ENCODE results near the gene DACT3. TPM values are rescaled to one million over a fixed set of nuclear protein-coding genes. Genes with fewer than 3 reads are reported as not detected.

DACT3 gene
- polyA plus RNA-seq, 1 of the 3 experiments (the other 2 are of a cell fraction), result 9.5 TPM

DNA sequence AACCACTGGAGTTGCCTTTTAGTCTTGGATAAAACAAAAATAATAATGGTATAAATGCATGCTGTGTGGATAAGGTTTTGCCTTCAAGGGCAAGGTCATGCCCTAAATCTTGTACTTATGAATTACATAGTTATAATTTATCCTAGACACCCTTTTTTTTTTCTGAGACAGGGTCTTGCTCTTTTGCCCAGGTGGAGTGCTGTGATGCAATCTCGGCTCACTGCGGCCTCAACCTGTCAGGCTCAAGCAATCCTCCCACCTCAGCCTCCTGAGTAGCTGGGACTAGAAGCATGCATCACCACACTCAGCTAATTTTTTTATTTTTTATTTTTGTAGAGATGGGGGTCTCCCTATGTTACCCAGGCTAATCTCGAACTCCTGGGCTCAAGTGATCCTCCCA, 7.7 kb upstream of the DACT3 start (continued):
- no peak for TF ChIP-seq CTCF (IDR thresholded peaks at IDR 0.05)
- no peak for TF ChIP-seq FOSL2 (IDR thresholded peaks at IDR 0.05; ENCODE audit: borderline replicate concordance, low read depth)
- TF ChIP-seq RXRA (IDR thresholded peaks at IDR 0.05; ENCODE audit: borderline replicate concordance, low read depth), result no peak
- TF ChIP-seq GATA2 (CRISPR knock-in tag; IDR thresholded peaks at IDR 0.05), result no peak
- no peak for TF ChIP-seq FOXJ3 (CRISPR knock-in tag; IDR thresholded peaks at IDR 0.05)
- no peak for TF ChIP-seq USF1 (IDR thresholded peaks at IDR 0.05; ENCODE audit: borderline replicate concordance, low read depth)
- TF ChIP-seq, protein P1, sequence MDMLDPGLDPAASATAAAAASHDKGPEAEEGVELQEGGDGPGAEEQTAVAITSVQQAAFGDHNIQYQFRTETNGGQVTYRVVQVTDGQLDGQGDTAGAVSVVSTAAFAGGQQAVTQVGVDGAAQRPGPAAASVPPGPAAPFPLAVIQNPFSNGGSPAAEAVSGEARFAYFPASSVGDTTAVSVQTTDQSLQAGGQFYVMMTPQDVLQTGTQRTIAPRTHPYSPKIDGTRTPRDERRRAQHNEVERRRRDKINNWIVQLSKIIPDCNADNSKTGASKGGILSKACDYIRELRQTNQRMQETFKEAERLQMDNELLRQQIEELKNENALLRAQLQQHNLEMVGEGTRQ (IDR thresholded peaks at IDR 0.05; ENCODE audit: borderline replicate concordance, low read depth, low read length), result no peak

DNA sequence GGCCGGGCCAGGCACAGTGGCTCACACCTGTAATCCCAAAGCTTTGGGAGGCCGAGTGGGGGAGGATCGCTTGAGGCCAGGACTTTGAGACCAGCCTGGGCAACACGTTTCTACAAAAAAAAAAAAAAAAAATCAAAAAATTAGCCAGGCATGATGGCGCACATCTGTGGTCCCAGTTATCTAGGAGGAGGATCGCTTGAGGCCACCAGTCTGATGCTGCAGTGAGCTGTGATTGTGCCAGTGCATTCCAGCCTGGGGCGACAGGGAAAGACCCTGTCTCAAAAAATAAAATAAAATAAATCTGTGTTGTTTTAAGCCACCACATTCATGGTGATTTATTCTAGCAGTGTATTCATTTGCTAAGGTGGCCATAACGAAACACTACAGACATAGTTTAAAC, 4.1 kb upstream of the DACT3 start:
- no peak for DNase-seq
- Histone ChIP-seq H3K79me2 (ENCODE audit: insufficient read depth) (no peaks in the 10 kb centered on the region), H3K27me3 (ENCODE audit: insufficient read depth) (no peaks in the 10 kb centered on the region), H3K9me3 (no peaks in the 10 kb centered on the region), H3F3A (replicated peaks; ENCODE audit: insufficient read depth) (peaks cover 17% of the 10 kb centered on the region), H3K9me2 (no peaks in the 10 kb centered on the region), H2AFZ (ENCODE audit: low read depth) (no peak overlapping the region), H3K4me3 (ENCODE audit: low read depth in 2 of 2, low read length in 1 of 2) (no peak overlapping the region), H3K4me2 (no peak overlapping the region), H3K9ac (no peak overlapping the region), H3K36me3 (replicated peaks in 1 of 2; ENCODE audit: control insufficient read depth in 1 of 2, insufficient read depth in 2 of 2, low read length in 1 of 2) (no peaks in the 10 kb centered on the region), H3K4me1 (ENCODE audit: control insufficient read depth in 1 of 2, insufficient read depth in 2 of 2, low read depth in 1 of 2, low read length in 1 of 2) (peaks cover 0 to 9% of the 10 kb centered on the region in 2 experiments; a peak in 1 of 4 replicates), H4K20me1 (ENCODE audit: insufficient read depth) (no peaks in the 10 kb centered on the region), H3K27ac (ENCODE audit: low read depth in 2 of 2, low read length in 1 of 2) (peak overlapping the region in 1 of 2 experiments; percentile 54; a peak in 2 of 4 replicates)
- TF ChIP-seq MXI1 (IDR thresholded peaks at IDR 0.05; ENCODE audit: low read depth, low read length) (peak; percentile 41; the same call in 1 of the 2 replicates), NFIC (IDR thresholded peaks at IDR 0.05; ENCODE audit: borderline replicate concordance) (no peak), EP300 (IDR thresholded peaks at IDR 0.05; ENCODE audit: borderline replicate concordance in 1 of 2, low read depth in 1 of 2, low read length in 1 of 2) (peak in 1 of 2 experiments; percentile 60; a peak in 1 of 4 replicates), RAD21 (IDR thresholded peaks at IDR 0.05; ENCODE audit: low read length) (no peak), GATA2 (CRISPR knock-in tag; IDR thresholded peaks at IDR 0.05) (peak; percentile 69)
- ChIA-PET CTCF (interaction anchor here (1.2 to 9.5 kb wide), 3 partner anchors 39 to 64 kb away, joined by 3 to 471 read pairs (median 32); partner anchors contain the start of gene CALM3), POLR2A (no interaction called here)
- 76% methylated on average over 8 of the region's 8 CpGs for WGBS (ENCODE audit: low lambda C conversion rate)

All from SK-N-SH (cell line).